HEK293 (cell line): ENCODE results near the gene DNAJB4.

ENCODE experiments used
- CTCF ChIA-PET: fragments of 350-600 bp; formaldehyde crosslinking; extraction: SDS; loops from one replicate; lab custom pipeline; 2021; ENCODE audit warnings: antibody characterized with exemption; lab: Yijun Ruan, JAX
- POLR2A ChIA-PET: fragments of 300-600 bp; formaldehyde crosslinking; extraction: SDS; loops from one replicate; lab custom pipeline; 2020; ENCODE audit warnings: antibody characterized with exemption, inconsistent platforms; lab: Yijun Ruan, JAX
- H3K27ac ChIP-seq: fragments of 200-500 bp; sonication (Bioruptor generic); 2 replicates; pipeline ENCODE4 v1.5.1; 2014; ENCODE audit warnings: low read depth, low read length, control low read depth, inconsistent platforms; ENCODE audit errors: extremely low read depth
- H3K36me3 ChIP-seq, 2 experiments: fragments of 200-500 bp in 1 of 2; sonication (Bioruptor generic) in 1 of 2; 1 replicate in 1 of 2; 2 replicates in 1 of 2; pipeline ENCODE4 v1.5.1; 2014 to 2017; ENCODE audit warnings: inconsistent platforms in 2 of 2, low read length in 2 of 2; ENCODE audit not compliant: control insufficient read depth in 2 of 2, insufficient read depth in 1 of 2
- H3K4me1 ChIP-seq: fragments of 200-500 bp; sonication (Bioruptor generic); 2 replicates; pipeline ENCODE4 v1.5.1; 2014; ENCODE audit warnings: mild to moderate bottlenecking, low read length, inconsistent platforms; ENCODE audit not compliant: control insufficient read depth, insufficient read depth
- H3K4me3 ChIP-seq: 2 replicates; pipeline ENCODE4 v1.5.1; 2011; ENCODE audit warnings: low read depth, mild to moderate bottlenecking, control low read depth, low read length, moderate library complexity
- H3K9me3 ChIP-seq: fragments of 200-500 bp; sonication (Bioruptor generic); 2 replicates; pipeline ENCODE4 v1.5.1; 2014; ENCODE audit warnings: low read depth, low read length, inconsistent platforms; ENCODE audit not compliant: control insufficient read depth, insufficient read depth
- BCL11A ChIP-seq: fragments of 450-650 bp; formaldehyde crosslinking; IDR thresholded peaks from 2 replicates; pipeline ENCODE4 v1.5.1; 2016; ENCODE audit warnings: low read depth, missing biosample characterization, missing genetic modification characterization
- GLIS2 ChIP-seq: fragments of 450-650 bp; formaldehyde crosslinking; IDR thresholded peaks from 2 replicates; pipeline ENCODE4 v1.5.1; 2016; ENCODE audit warnings: missing biosample characterization, missing genetic modification characterization
- PRDM1 ChIP-seq: fragments of 450-650 bp; formaldehyde crosslinking; IDR thresholded peaks from 2 replicates; pipeline ENCODE4; 2016; ENCODE audit warnings: missing biosample characterization, missing genetic modification characterization
- ZBTB21 ChIP-seq: fragments of 450-650 bp; formaldehyde crosslinking; IDR thresholded peaks from 2 replicates; pipeline ENCODE4 v1.5.1; 2017; ENCODE audit warnings: missing biosample characterization, missing genetic modification characterization
- ZBTB7A ChIP-seq: fragments of 450-650 bp; formaldehyde crosslinking; IDR thresholded peaks from 2 replicates; pipeline ENCODE4 v1.5.1; 2016; ENCODE audit warnings: low read depth, missing biosample characterization, missing genetic modification characterization
- ZFHX2 ChIP-seq: fragments of 450-650 bp; formaldehyde crosslinking; conservative IDR thresholded peaks from 2 replicates; pipeline ENCODE4 v1.5.1; 2016; ENCODE audit warnings: missing biosample characterization, missing genetic modification characterization
- ZNF10 ChIP-seq: fragments of 450-650 bp; formaldehyde crosslinking; IDR thresholded peaks from 2 replicates; pipeline ENCODE4 v1.5.1; 2017; ENCODE audit warnings: missing biosample characterization, missing genetic modification characterization
- ZNF174 ChIP-seq: fragments of 450-650 bp; formaldehyde crosslinking; IDR thresholded peaks from 2 replicates; pipeline ENCODE4 v1.5.0; 2017; ENCODE audit warnings: missing biosample characterization, mild to moderate bottlenecking, missing genetic modification characterization
- ZNF274 ChIP-seq, 2 experiments: fragments of 200-500 bp in 1 of 2; fragments of 450-650 bp in 1 of 2; sonication (Bioruptor generic) in 1 of 2; formaldehyde crosslinking in 1 of 2; IDR thresholded peaks; 2 replicates each; pipeline versions ENCODE4 v1.5.1 to v1.6.1; 2014 to 2016; ENCODE audit warnings: borderline replicate concordance in 1 of 2, inconsistent platforms in 1 of 2, low read length in 1 of 2, missing biosample characterization in 1 of 2, missing genetic modification characterization in 1 of 2
- ZNF280C ChIP-seq: fragments of 450-650 bp; formaldehyde crosslinking; IDR thresholded peaks from 2 replicates; pipeline ENCODE4 v1.5.1; 2016; ENCODE audit warnings: missing biosample characterization, missing genetic modification characterization
- ZNF398 ChIP-seq: fragments of 450-650 bp; formaldehyde crosslinking; IDR thresholded peaks from 2 replicates; pipeline ENCODE4 v1.5.1; 2017; ENCODE audit warnings: missing biosample characterization, missing genetic modification characterization
- ZNF549 ChIP-seq: fragments of 450-650 bp; IDR thresholded peaks from 2 replicates; pipeline ENCODE4 v1.5.1; 2018; ENCODE audit warnings: missing biosample characterization, missing genetic modification characterization, mild to moderate bottlenecking, inconsistent platforms, moderate library complexity
- ZNF555 ChIP-seq: fragments of 450-650 bp; formaldehyde crosslinking; conservative IDR thresholded peaks from 2 replicates; pipeline ENCODE4 v1.5.1; 2017; ENCODE audit warnings: missing biosample characterization, mild to moderate bottlenecking, missing genetic modification characterization, inconsistent platforms
- TF ChIP-seq, protein P1 (sequence below): sonication (generic); formaldehyde crosslinking; IDR thresholded peaks from 2 replicates; pipeline ENCODE4 v1.8.1; 2022; ENCODE audit warnings: mild to moderate bottlenecking, moderate library complexity, missing genetic modification reagents
- TF ChIP-seq, protein P2 (sequence below): fragments of 450-650 bp; formaldehyde crosslinking; IDR thresholded peaks from 2 replicates; pipeline ENCODE4; 2016; ENCODE audit warnings: missing biosample characterization, missing genetic modification characterization

Gene DNAJB4

DNA sequence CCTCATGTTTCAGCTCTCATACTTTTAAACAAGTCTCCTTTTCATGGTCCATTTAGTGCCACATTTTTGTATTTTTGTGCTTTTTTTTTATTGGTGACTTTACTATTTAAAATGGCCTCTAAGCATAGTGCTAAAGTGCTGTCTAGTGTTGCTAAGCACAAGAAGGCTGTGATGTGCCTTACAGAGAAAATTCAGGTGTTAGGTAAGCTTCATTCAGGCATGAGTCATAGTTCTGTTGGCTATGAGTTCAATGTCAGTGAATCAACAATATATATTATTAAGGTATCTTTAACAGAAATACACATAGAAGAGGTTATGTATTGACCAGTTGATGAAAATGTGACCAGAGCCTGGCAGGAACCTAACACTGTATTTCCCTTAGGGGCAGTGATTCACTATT lies 13.1 kb upstream of the DNAJB4 start:
- TF ChIP-seq ZNF280C (tag by site-specific recombination) (no peak), ZNF274 (IDR thresholded peaks at IDR 0.05; ENCODE audit: low read length) (no peak), ZNF274 (tag by site-specific recombination; IDR thresholded peaks at IDR 0.05; ENCODE audit: borderline replicate concordance) (no peak), ZNF549 (tag by site-specific recombination) (no peak), BCL11A (tag by site-specific recombination) (no peak), GLIS2 (tag by site-specific recombination) (no peak), ZBTB21 (tag by site-specific recombination) (no peak), ZFHX2 (tag by site-specific recombination) (no peak), ZNF555 (no peak), ZNF398 (tag by site-specific recombination) (no peak), ZNF174 (tag by site-specific recombination) (no peak), ZNF10 (tag by site-specific recombination) (no peak)
- TF ChIP-seq, protein P1, sequence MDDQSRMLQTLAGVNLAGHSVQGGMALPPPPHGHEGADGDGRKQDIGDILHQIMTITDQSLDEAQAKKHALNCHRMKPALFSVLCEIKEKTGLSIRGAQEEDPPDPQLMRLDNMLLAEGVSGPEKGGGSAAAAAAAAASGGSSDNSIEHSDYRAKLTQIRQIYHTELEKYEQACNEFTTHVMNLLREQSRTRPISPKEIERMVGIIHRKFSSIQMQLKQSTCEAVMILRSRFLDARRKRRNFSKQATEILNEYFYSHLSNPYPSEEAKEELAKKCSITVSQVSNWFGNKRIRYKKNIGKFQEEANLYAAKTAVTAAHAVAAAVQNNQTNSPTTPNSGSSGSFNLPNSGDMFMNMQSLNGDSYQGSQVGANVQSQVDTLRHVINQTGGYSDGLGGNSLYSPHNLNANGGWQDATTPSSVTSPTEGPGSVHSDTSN (CRISPR knock-in tag), result no peak
- TF ChIP-seq, protein P2, sequence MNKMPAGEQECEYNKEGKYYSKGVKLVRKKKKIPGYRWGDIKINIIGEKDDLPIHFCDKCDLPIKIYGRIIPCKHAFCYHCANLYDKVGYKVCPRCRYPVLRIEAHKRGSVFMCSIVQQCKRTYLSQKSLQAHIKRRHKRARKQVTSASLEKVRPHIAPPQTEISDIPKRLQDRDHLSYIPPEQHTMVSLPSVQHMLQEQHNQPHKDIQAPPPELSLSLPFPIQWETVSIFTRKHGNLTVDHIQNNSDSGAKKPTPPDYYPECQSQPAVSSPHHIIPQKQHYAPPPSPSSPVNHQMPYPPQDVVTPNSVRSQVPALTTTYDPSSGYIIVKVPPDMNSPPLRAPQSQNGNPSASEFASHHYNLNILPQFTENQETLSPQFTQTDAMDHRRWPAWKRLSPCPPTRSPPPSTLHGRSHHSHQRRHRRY (tag by site-specific recombination), result no peak
- POLR2A ChIA-PET, result interaction anchor here (1.0 to 1.3 kb wide), 2 partner anchors 11 to 13 kb away, joined by 3 read pairs; partner anchors contain the start of gene DNAJB4
- CTCF ChIA-PET, result no interaction called here
- Histone ChIP-seq H3K27ac (no peak overlapping the region), H3K4me3 (no peak overlapping the region), H3K4me1 (no peaks in the 10 kb centered on the region), H3K9me3 (no peaks in the 10 kb centered on the region), H3K36me3 (peaks cover 10 to 15% of the 10 kb centered on the region in 2 experiments; a peak in 2 of 3 replicates)

GRCh38 chr1:77994117-77994705 lies 10.5 kb upstream of the DNAJB4 start:
- CTCF ChIA-PET, result interaction anchor here (0.6 to 1.2 kb wide), 2 partner anchors 12 to 776 kb away, joined by 3 to 4 read pairs; no protein-coding TSS in a partner anchor
- TF ChIP-seq ZBTB7A (tag by site-specific recombination) (no peak), PRDM1 (tag by site-specific recombination) (0 out of 2 replicates have a peak, but pooled peaks have one; percentile 24)
- TF ChIP-seq, all 188 proteins: peak for 1
- POLR2A ChIA-PET, result interaction anchor here (4.2 kb wide), 1 partner anchor 11 kb away, joined by 21 read pairs; the partner anchor contains the start of gene DNAJB4
- Histone ChIP-seq H3K9me3 (no peaks in the 10 kb centered on the region), H3K4me3 (no peak overlapping the region), H3K27ac (no peak overlapping the region), H3K4me1 (no peaks in the 10 kb centered on the region), H3K36me3 (peaks cover 7 to 15% of the 10 kb centered on the region in 2 experiments; a peak in 2 of 3 replicates)
